Neural progenitor cell (in vitro differentiated cells): ENCODE data around the gene TBXAS1. TPM values are rescaled to one million over a fixed set of nuclear protein-coding genes. Genes with fewer than 3 reads are reported as not detected.

Experiments
- DNase-seq: peaks from one replicate; pipeline ENCODE4 v3.0.0-alpha.2; 2016; ENCODE audit warnings: low spot score
- H2AFZ ChIP-seq: fragments of 200-600 bp; sonication (generic); replicated peaks from 2 replicates; pipeline ENCODE4 v1.6.1; 2016; ENCODE audit warnings: antibody characterized with exemption
- H3F3A ChIP-seq: fragments of 200-600 bp; sonication (generic); 2 replicates; pipeline ENCODE4 v1.6.1; 2016; ENCODE audit warnings: antibody characterized with exemption, low read depth
- H3K27ac ChIP-seq: fragments of 200-600 bp; sonication (generic); 2 replicates; pipeline ENCODE4 v1.5.1; 2016; ENCODE audit warnings: mild to moderate bottlenecking
- H3K27me3 ChIP-seq: fragments of 200-600 bp; sonication (generic); 2 replicates; pipeline ENCODE4 v1.6.1; 2016; ENCODE audit warnings: mild to moderate bottlenecking, moderate library complexity
- H3K36me3 ChIP-seq: fragments of 200-600 bp; sonication (generic); 2 replicates; pipeline ENCODE4 v1.5.1; 2016
- H3K4me1 ChIP-seq: fragments of 200-600 bp; sonication (generic); 2 replicates; pipeline ENCODE4 v1.6.1; 2016; ENCODE audit warnings: mixed run types
- H3K4me2 ChIP-seq: fragments of 200-600 bp; sonication (generic); 2 replicates; pipeline ENCODE4 v1.6.1; 2016
- H3K4me3 ChIP-seq: fragments of 200-600 bp; sonication (generic); 2 replicates; pipeline ENCODE4 v1.5.1; 2016
- H3K79me2 ChIP-seq: fragments of 200-600 bp; sonication (generic); 2 replicates; pipeline ENCODE4 v1.6.1; 2016; ENCODE audit warnings: low read depth
- H3K9ac ChIP-seq: fragments of 200-600 bp; sonication (generic); 2 replicates; pipeline ENCODE4 v1.6.1; 2016
- H3K9me3 ChIP-seq: fragments of 200-600 bp; sonication (generic); 2 replicates; pipeline ENCODE4 v1.5.1; 2016; ENCODE audit warnings: low read depth
- H4K20me1 ChIP-seq: fragments of 200-600 bp; sonication (generic); 2 replicates; pipeline ENCODE4 v1.6.1; 2016; ENCODE audit warnings: low read depth
- H3K27ac Mint-ChIP-seq: 3 replicates; pipeline ENCODE4 v1.8.0; 2021; ENCODE audit warnings: mixed read lengths
- H3K27me3 Mint-ChIP-seq: 2 replicates; pipeline ENCODE4 v1.8.0; 2022; ENCODE audit warnings: low read depth, mild to moderate bottlenecking, inconsistent platforms, moderate library complexity, mixed read lengths; ENCODE audit not compliant: insufficient read depth
- H3K36me3 Mint-ChIP-seq: 3 replicates; pipeline ENCODE4 v1.8.0; 2021; ENCODE audit warnings: mixed read lengths
- H3K4me1 Mint-ChIP-seq: 3 replicates; pipeline ENCODE4 v1.8.0; 2021; ENCODE audit warnings: mixed read lengths
- H3K4me3 Mint-ChIP-seq: 3 replicates; pipeline ENCODE4 v1.8.0; 2021; ENCODE audit warnings: mild to moderate bottlenecking, moderate library complexity, mixed read lengths
- H3K9me3 Mint-ChIP-seq: 3 replicates; pipeline ENCODE4 v1.8.0; 2020; ENCODE audit warnings: mixed read lengths
- EZH2 ChIP-seq: fragments of 200-600 bp; sonication (generic); IDR thresholded peaks from 2 replicates; pipeline ENCODE4 v1.6.1; 2017; ENCODE audit warnings: antibody characterized with exemption, mild to moderate bottlenecking, moderate library complexity
- EZH2phosphoT487 ChIP-seq: fragments of 200-600 bp; sonication (generic); IDR thresholded peaks from 2 replicates; pipeline ENCODE4 v1.6.1; 2017; ENCODE audit warnings: antibody characterized with exemption
- total RNA-seq: library from RNA; depleted of rRNA; stranded (reverse); fragments of >200 nt; gene quantifications from 2 replicates; pipeline ENCODE4 v1.2.3, GENCODE V29; 2015; ENCODE audit warnings: low replicate concordance
- TF ChIP-seq, protein P1 (sequence below): fragments of 200-600 bp; sonication (generic); IDR thresholded peaks from 2 replicates; pipeline ENCODE4 v1.5.1; 2017; ENCODE audit warnings: antibody characterized with exemption, mild to moderate bottlenecking

The TBXAS1 gene
- total RNA-seq, 1 donor from 2014 or later: not detected

DNA sequence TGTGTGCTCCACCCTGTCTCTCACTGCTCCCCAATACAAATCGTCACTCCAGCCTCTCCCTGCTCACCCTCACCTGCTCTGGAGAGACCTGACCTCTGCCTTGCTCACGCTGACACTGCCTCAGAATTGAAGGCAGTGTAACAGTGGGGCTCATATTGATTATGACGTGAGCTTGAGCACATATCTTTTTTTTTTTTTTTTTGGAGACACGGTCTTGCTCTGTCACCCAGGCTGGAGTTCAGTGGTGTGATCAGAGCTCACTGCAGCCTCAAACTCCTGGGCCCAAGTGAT is 84.7 kb downstream of the TBXAS1 start:
- H3K79me2 ChIP-seq: no peaks in the 10 kb centered on the region
- no peaks in the 10 kb centered on the region for H3K36me3 Mint-ChIP-seq
- H3K9ac ChIP-seq: no peak overlapping the region
- H3K27me3 Mint-ChIP-seq: peaks cover 5% of the 10 kb centered on the region
- no peaks in the 10 kb centered on the region for H3K9me3 ChIP-seq
- no peaks in the 10 kb centered on the region for H3K4me1 ChIP-seq
- no peak overlapping the region for H3K4me3 ChIP-seq
- no peaks in the 10 kb centered on the region for H4K20me1 ChIP-seq
- H3K9me3 Mint-ChIP-seq: no peaks in the 10 kb centered on the region
- H2AFZ ChIP-seq: no peak overlapping the region
- H3K36me3 ChIP-seq: no peaks in the 10 kb centered on the region
- TF ChIP-seq EZH2 (no peak), EZH2phosphoT487 (no peak)
- TF ChIP-seq, protein P1, sequence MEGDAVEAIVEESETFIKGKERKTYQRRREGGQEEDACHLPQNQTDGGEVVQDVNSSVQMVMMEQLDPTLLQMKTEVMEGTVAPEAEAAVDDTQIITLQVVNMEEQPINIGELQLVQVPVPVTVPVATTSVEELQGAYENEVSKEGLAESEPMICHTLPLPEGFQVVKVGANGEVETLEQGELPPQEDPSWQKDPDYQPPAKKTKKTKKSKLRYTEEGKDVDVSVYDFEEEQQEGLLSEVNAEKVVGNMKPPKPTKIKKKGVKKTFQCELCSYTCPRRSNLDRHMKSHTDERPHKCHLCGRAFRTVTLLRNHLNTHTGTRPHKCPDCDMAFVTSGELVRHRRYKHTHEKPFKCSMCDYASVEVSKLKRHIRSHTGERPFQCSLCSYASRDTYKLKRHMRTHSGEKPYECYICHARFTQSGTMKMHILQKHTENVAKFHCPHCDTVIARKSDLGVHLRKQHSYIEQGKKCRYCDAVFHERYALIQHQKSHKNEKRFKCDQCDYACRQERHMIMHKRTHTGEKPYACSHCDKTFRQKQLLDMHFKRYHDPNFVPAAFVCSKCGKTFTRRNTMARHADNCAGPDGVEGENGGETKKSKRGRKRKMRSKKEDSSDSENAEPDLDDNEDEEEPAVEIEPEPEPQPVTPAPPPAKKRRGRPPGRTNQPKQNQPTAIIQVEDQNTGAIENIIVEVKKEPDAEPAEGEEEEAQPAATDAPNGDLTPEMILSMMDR: no peak
- no peak overlapping the region for H3K27ac ChIP-seq
- no peaks in the 10 kb centered on the region for H3K27me3 ChIP-seq
- no peak for DNase-seq
- peaks cover 5% of the 10 kb centered on the region for H3K4me1 Mint-ChIP-seq
- no peak overlapping the region for H3K4me2 ChIP-seq
- H3K4me3 Mint-ChIP-seq: no peak overlapping the region
- H3K27ac Mint-ChIP-seq: no peak overlapping the region
- H3F3A ChIP-seq: no peaks in the 10 kb centered on the region

DNA sequence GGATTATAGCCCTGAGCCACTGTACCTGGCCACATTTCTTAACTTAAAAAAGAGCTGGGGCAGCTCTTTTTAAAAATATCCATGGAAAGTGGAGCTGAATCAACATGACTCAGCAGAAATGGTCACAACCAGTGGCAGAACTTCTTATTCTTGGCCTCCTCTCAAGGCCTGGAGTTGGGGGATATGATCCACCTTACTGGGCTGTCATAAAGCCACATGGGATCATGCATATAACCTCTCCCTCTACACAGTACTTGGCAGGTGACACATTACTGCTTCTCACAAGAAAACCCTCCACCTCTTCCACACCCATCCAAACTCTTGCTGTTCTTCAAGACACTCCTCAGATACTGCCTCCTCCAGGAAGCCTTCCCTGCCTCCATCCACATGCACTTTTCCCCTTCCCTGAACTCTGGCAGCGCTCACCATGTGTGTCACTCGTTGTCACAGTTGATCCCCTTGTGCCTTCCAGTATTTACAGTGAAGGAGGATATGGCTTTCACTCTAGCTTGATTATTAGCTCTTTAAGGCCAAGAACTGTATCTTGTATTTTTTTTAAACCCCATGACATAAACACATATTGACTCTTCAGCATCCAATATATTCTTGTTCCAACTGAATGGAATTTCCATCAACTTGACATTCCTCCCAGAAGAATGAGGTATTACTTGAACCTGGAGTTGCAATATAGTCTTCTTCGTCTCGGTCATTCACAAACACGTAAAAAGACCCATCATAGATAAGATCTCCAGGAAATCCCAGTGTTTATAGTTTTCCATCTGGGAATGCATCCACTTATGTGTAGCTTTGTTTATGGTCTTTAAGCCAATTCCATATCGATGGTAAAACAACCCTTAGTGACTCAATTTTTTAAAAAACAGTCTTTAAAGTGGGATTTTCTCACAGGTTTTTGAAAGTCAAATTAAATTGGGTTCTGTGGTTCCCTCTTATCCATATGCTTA is 85.5 kb downstream of the TBXAS1 start:
- Histone ChIP-seq H3K4me2 (no peak overlapping the region), H3F3A (no peaks in the 10 kb centered on the region), H3K27ac (no peak overlapping the region), H3K9ac (no peak overlapping the region), H3K27me3 (no peaks in the 10 kb centered on the region), H3K9me3 (no peaks in the 10 kb centered on the region), H3K36me3 (no peaks in the 10 kb centered on the region), H3K4me3 (no peak overlapping the region), H3K4me1 (no peaks in the 10 kb centered on the region), H2AFZ (no peak overlapping the region), H4K20me1 (no peaks in the 10 kb centered on the region), H3K79me2 (no peaks in the 10 kb centered on the region)
- H3K27ac Mint-ChIP-seq: no peak overlapping the region
- H3K36me3 Mint-ChIP-seq: no peaks in the 10 kb centered on the region
- H3K4me1 Mint-ChIP-seq: peaks cover 4% of the 10 kb centered on the region
- no peaks in the 10 kb centered on the region for H3K9me3 Mint-ChIP-seq
- no peak for DNase-seq
- TF ChIP-seq, protein P1: no peak
- TF ChIP-seq EZH2phosphoT487 (no peak), EZH2 (no peak)
- no peak overlapping the region for H3K4me3 Mint-ChIP-seq
- H3K27me3 Mint-ChIP-seq: peaks cover 5% of the 10 kb centered on the region

DNA sequence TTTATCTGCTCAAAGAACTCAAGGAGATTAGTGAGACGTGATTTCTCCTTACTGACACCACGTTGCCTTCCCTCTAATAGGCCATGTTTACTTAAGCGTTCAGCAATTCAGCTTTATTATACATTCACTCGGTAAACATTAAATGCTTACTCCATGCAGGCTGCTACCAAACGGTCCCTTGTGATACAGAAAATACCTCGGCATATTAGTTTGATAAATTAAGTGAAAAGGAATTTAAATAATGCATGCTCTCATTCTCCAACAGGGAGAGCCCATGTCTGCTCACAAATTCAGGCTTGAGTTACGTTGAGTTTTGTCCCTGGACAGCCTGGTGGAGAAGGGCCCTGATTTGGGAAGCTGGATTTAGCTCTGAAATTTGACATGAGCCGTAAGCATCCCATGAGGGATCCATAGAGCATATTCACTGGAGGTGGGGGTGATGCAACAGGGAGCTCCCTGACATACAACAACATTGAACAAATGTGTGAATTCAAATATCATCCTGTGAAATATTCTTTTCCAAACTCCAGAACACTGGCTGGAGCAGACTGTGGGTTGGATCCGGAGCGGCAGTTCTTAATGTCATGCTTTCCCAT is 86.3 kb downstream of the TBXAS1 start:
- Histone ChIP-seq H3F3A (no peaks in the 10 kb centered on the region), H3K4me2 (no peak overlapping the region), H4K20me1 (no peaks in the 10 kb centered on the region), H3K9ac (no peak overlapping the region), H3K27me3 (no peaks in the 10 kb centered on the region), H3K36me3 (no peaks in the 10 kb centered on the region), H2AFZ (no peak overlapping the region), H3K79me2 (no peaks in the 10 kb centered on the region), H3K4me1 (no peaks in the 10 kb centered on the region), H3K9me3 (no peaks in the 10 kb centered on the region), H3K4me3 (no peak overlapping the region), H3K27ac (no peak overlapping the region)
- Mint-ChIP-seq H3K27ac (no peak overlapping the region), H3K36me3 (no peaks in the 10 kb centered on the region), H3K9me3 (no peaks in the 10 kb centered on the region), H3K27me3 (peaks cover 5% of the 10 kb centered on the region), H3K4me1 (no peaks in the 10 kb centered on the region), H3K4me3 (no peak overlapping the region)
- TF ChIP-seq EZH2 (no peak), EZH2phosphoT487 (no peak)
- TF ChIP-seq, protein P1: no peak
- no peak for DNase-seq
